ENCODE data around the gene MYO18A.

- TF ChIP-seq CTCF (IDR thresholded peaks at IDR 0.05; ENCODE audit: insufficient read depth, low read length) (no peak), POLR2AphosphoS5 (IDR thresholded peaks at IDR 0.05; ENCODE audit: low read depth) (no peak), GABPA (IDR thresholded peaks at IDR 0.05; ENCODE audit: low read depth) (no peak)
These were observed 9.2 kb upstream of the MYO18A start for GRCh38 chr17:29189355-29189754.
